Measurements from ENCODE around the gene ASTN2.

DNA sequence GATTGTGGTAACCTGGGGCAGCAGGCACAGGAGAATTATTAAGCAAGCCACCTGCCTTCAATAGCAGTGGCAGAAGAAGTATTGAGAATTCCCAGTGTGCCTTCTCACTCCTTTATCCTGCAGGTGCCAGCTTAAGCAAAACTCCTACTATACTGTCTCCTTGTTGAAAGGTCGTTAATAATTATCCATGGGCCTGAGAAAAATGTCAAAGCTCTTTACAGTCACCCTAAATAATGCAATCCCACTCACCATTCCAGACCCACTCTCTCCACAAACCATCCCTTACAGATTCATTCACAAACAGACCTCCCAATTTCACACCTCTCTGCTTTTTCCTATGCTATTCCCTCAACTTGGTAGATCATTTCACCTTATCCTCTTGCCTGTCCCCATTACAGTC is 889.2 kb downstream of the ASTN2 start:
- no peak for TF ChIP-seq CTCF (IDR thresholded peaks at IDR 0.05)
- no peak for TF ChIP-seq POLR2A (IDR thresholded peaks at IDR 0.05)

Data from thyroid gland (tissue), 4 donors.